HepG2 (cell line): ENCODE results near the gene NFE2L1.
A peak's percentile ranks its signal among the peaks of the same experiment; 100 is the strongest.

Experiments used
- HNRNPH1 ChIP-seq: fragments of 200-400 bp; formaldehyde crosslinking; optimal IDR thresholded peaks from 2 replicates; pipeline ENCODE3; 2017; ENCODE audit warnings: mild to moderate bottlenecking, low read depth, low read length
- NONO ChIP-seq, 2 experiments: fragments of 450-650 bp in 1 of 2; sonication (generic) in 1 of 2; formaldehyde crosslinking in 1 of 2; IDR thresholded peaks in 1 of 2; conservative IDR thresholded peaks in 1 of 2; 2 replicates each; pipeline versions ENCODE4 v1.6.1 to v1.8.0; 2017 to 2022; ENCODE audit warnings: mild to moderate bottlenecking in 1 of 2, missing genetic modification reagents in 1 of 2, moderate library complexity in 1 of 2
- NR1H2 ChIP-seq: sonication (generic); formaldehyde crosslinking; IDR thresholded peaks from 2 replicates; pipeline ENCODE4 v1.8.1; 2022; ENCODE audit warnings: low read depth, missing genetic modification reagents, borderline replicate concordance
- TAF1 ChIP-seq: sonication (generic); formaldehyde crosslinking; IDR thresholded peaks from 2 replicates; pipeline ENCODE4 v1.4.0; 2020; ENCODE audit warnings: missing genetic modification reagents
- TCF12 ChIP-seq, 2 experiments: fragments of 450-650 bp in 1 of 2; sonication (generic) in 1 of 2; formaldehyde crosslinking in 1 of 2; IDR thresholded peaks; 2 replicates each; pipeline versions ENCODE4 v1.6.1 to v1.8.0; 2017 to 2022; ENCODE audit warnings: antibody characterized with exemption in 1 of 2, mild to moderate bottlenecking in 1 of 2, missing genetic modification reagents in 1 of 2, moderate library complexity in 1 of 2
- TP53 ChIP-seq: sonication (generic); formaldehyde crosslinking; conservative IDR thresholded peaks from 2 replicates; pipeline ENCODE4 v1.4.0; 2020; ENCODE audit warnings: missing genetic modification reagents
- TSC22D2 ChIP-seq: sonication (generic); formaldehyde crosslinking; IDR thresholded peaks from 2 replicates; pipeline ENCODE4 v1.5.1; 2020; ENCODE audit warnings: missing genetic modification reagents, mild to moderate bottlenecking, borderline replicate concordance
- ZNF180 ChIP-seq: sonication (generic); formaldehyde crosslinking; IDR thresholded peaks from 2 replicates; pipeline ENCODE4 v1.4.0; 2020; ENCODE audit warnings: low read depth, missing genetic modification reagents, borderline replicate concordance
- ZNF441 ChIP-seq: sonication (generic); formaldehyde crosslinking; IDR thresholded peaks from 2 replicates; pipeline ENCODE4 v1.7.0; 2021; ENCODE audit warnings: missing genetic modification reagents, borderline replicate concordance
- TF ChIP-seq, protein P1 (sequence below): sonication (generic); formaldehyde crosslinking; IDR thresholded peaks from 2 replicates; pipeline ENCODE4 v1.5.0; 2020; ENCODE audit warnings: mild to moderate bottlenecking, missing genetic modification reagents, moderate library complexity
- TF ChIP-seq, protein P2 (sequence below): sonication (generic); formaldehyde crosslinking; IDR thresholded peaks from 2 replicates; pipeline ENCODE4 v1.8.1; 2023; ENCODE audit warnings: mild to moderate bottlenecking, missing genetic modification reagents, borderline replicate concordance

DNA sequence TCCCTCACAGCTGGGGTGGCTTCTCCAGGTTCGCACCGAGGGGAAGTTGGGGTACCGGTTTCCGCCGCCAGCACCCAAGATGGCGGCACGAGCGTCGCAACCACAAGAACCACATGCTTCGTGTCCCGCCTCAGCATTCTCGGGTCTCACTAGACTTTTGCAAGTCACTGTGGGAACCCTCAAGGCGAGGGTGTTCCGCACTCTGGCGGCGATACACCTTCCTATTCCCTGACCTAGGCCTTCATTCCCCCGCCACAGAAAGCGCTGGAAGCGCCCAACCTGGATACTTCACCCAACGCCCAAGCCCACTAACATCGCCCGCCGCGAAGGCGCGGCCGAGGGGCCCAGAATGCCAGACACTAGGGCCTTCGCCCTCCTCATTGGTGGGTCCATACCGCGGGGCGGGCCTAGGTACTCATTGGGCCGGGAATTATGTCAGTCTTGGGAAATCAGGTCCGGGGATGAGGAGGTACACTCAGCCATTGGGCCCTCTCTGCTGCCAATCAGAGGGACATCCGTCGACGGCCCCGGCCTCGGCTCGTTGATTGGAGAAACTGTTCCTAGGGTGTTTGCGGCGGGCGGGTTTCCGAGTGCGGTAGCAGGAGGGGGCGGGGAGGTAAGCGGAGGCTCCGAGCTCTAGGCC lies at the start of gene NFE2L1:
- TF ChIP-seq TCF12 (IDR thresholded peaks at IDR 0.05) (no peak), TCF12 (CRISPR knock-in tag; IDR thresholded peaks at IDR 0.05) (no peak), TSC22D2 (no peak), NR1H2 (peak; percentile 16; the same call in 1 of the 2 replicates), ZNF180 (CRISPR knock-in tag) (no peak), ZNF441 (CRISPR knock-in tag) (no peak; the same call in 1 of the 2 replicates), HNRNPH1 (no peak), TAF1 (CRISPR knock-in tag) (peak; percentile 58), NONO (IDR thresholded peaks at IDR 0.05) (no peak), NONO (CRISPR knock-in tag; conservative IDR thresholded peaks at IDR 0.05) (peak; percentile 53; the same call in 1 of the 2 replicates), TP53 (CRISPR knock-in tag) (peak; percentile 67; the same call in 1 of the 2 replicates)
- TF ChIP-seq, protein P1, sequence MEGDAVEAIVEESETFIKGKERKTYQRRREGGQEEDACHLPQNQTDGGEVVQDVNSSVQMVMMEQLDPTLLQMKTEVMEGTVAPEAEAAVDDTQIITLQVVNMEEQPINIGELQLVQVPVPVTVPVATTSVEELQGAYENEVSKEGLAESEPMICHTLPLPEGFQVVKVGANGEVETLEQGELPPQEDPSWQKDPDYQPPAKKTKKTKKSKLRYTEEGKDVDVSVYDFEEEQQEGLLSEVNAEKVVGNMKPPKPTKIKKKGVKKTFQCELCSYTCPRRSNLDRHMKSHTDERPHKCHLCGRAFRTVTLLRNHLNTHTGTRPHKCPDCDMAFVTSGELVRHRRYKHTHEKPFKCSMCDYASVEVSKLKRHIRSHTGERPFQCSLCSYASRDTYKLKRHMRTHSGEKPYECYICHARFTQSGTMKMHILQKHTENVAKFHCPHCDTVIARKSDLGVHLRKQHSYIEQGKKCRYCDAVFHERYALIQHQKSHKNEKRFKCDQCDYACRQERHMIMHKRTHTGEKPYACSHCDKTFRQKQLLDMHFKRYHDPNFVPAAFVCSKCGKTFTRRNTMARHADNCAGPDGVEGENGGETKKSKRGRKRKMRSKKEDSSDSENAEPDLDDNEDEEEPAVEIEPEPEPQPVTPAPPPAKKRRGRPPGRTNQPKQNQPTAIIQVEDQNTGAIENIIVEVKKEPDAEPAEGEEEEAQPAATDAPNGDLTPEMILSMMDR (CRISPR knock-in tag): no peak
- TF ChIP-seq, protein P2, sequence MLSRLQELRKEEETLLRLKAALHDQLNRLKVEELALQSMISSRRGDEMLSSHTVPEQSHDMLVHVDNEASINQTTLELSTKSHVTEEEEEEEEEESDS (CRISPR knock-in tag): no peak
